Ishikawa (cell line): ENCODE measurements around the gene POMZP3.

ENCODE experiments used
- EP300 ChIP-seq: IDR thresholded peaks from 2 replicates; pipeline ENCODE4 v1.6.1; 2012; ENCODE audit warnings: borderline replicate concordance
- NFIC ChIP-seq: IDR thresholded peaks from 2 replicates; pipeline ENCODE4 v1.6.1; 2012
- RAD21 ChIP-seq: IDR thresholded peaks from 2 replicates; pipeline ENCODE4 v1.6.1; 2012; ENCODE audit warnings: low read depth
- TAF1 ChIP-seq: IDR thresholded peaks from 2 replicates; pipeline ENCODE4 v1.6.1; 2012; ENCODE audit warnings: low read depth, mild to moderate bottlenecking
- TCF12 ChIP-seq: IDR thresholded peaks from 2 replicates; pipeline ENCODE4 v1.6.1; 2012; ENCODE audit warnings: low read depth
- TEAD4 ChIP-seq: IDR thresholded peaks from 2 replicates; pipeline ENCODE4 v1.6.1; 2012

POMZP3 gene

DNA sequence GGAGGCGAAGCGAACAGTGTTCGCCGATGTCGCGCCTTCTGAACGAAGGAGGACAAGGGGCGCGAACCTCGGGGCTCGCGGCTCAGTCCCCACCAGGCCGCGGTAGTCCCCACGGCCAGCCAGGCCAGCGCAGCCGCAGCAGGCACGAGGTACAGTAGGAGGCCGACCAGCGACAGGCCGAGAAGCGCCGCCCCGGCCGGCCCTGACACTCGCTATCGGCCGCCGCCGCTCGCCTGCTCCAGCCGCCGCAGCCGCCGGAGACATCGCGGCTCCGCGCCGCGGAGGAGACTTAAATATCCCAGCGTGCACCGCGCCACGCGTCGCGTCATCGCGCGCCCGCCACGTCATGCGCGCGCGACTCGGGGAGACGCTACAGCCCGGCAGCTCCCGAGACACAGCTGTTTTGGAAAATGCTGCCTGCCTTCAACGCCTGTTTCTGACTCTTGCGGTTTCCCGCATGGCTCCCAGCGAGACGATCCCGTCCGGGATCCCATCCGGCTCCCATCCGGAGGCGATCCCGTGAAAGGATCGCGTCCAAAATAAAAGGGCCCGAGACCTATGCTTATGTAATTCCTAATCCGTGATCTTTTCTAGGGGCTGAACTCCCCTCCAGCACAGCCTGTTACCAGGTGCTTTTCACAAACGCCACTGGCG, at the start of gene POMZP3:
TSS of gene POMZP3 (minus strand) at position 291 of the 654 bp plus-strand sequence. CDS start 1,215 bp downstream, outside the sequence.
- peak; percentile 20; the same call in 1 of the 2 replicates for TF ChIP-seq TAF1

DNA sequence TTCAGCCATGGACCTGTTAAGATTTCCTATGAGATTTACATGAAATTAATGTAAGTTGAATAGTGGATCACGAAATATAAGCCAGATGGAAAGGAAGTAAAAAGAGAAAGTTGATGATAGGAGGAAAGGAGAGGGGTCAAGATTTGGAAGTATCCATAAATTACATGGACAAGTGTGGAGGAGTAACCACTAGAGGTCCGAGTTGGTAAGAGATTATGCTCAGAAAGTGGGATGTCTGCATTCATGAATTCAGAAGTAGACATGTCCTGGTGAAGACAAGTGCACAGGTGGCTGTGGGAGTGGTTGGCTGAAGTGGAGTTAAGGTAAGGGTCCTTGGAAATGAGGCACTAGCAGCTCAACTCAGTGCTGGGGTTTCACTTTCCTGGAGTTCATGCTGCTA, 29.3 kb upstream of the POMZP3 start:
- TF ChIP-seq RAD21: peak; percentile 11; the same call in 1 of the 2 replicates

DNA sequence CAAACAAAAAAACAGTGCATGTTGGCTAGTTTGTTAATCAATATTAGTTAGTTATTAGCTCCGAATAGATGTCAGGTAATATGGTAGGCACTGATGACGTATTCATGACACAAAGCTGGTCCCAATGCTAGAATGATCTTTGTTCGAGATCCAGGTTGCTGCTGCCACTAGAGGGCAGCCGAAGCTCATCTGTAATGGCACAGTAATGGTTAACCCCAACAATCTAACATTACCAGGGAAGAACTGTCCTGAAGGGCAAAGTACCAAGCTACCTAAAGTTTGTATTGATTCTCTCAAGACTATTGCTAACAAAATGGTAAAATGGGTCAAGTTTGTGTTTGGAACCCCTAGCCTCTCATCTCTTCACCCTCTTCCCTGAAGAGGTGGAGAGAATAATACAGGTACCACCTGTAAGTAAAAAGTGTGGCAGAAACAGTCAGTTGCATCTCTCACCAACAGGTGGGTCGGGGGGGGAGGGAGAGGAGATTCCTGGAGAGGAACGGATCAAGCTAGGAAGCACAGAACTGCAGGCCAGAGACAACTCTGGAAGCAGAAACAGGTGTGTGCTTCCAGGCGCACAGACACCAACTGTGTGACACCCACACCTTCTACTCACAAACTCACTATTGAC, 10.1 kb upstream of the POMZP3 start:
- TF ChIP-seq RAD21: peak; percentile 39

DNA sequence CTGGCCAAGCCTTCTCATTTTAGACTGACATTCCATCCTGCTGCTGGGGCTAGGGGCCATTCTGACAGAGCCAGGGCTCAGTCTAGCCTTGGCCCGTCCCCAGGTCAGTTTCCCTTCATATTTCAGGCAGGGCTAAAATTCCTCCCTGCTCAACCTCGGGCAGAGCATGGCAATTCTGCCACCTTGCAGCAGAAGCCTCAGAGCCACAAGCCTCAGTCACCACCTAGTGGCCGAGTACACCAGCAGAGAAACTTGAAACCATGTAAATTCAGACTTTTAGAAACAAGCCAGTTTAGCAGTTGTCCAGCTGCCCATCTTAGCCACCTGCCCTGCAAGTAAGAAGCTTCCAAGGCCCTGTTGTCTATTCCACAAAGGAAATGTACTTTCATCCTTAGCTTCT, 13.3 kb downstream of the POMZP3 start:
- TF ChIP-seq RAD21: peak; percentile 64

DNA sequence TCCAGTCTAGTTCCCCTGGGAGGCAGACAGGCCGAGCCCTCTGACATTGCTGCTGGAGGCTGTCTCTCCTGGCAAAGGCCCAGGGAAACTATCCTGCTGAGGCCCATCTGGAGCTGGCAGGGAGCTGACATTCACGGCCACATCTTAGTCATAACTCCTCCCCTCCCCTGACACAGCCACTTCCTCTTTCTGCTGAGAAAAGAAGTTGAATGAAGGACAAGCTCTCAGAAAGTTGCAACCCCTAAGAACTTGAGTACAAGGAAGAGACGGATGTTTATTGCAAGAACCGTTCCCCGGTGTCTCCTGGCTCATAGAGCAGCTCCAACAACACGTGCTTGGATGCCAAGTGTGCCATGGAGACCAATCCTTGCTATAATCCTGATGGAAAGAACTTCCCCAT, 21.1 kb downstream of the POMZP3 start:
- peak; percentile 42; the same call in 1 of the 2 replicates for TF ChIP-seq EP300
- TF ChIP-seq NFIC: peak; percentile 67
- TF ChIP-seq TCF12: peak; percentile 25; the same call in 1 of the 2 replicates

DNA sequence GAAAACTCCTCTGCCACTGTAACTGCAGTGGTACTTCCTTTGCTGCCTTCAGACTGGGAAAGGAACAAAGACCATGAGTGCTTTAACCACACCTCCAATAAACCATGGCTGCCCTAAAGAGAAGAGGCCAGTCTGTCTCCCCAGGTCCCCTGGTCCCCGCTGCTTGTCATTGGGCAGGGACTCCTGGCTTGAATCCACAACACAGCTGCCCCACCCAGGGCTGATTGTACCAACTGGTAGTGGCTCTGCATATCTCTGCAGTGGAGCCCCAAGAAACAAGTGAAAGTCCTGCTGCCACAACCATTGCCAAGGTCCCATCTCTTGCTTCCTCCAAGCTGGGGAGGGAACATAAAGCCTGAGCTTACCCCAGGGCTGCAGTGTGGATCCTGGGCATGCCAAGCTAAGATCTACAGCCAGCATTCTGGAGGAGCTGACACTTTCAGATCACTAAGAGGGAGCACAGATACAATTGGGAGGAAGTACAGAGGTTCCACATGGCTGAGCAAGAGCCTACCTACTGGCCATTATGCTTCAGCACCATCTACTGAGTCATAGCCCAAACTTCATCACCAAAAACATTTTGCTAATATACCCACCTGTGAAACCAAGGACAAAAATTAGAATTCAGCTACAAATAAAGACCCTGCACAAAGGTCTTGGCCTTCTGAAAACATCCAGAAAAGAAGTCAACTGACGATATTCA, 35.3 kb downstream of the POMZP3 start:
- peak; percentile 46; the same call in 1 of the 2 replicates for TF ChIP-seq RAD21

DNA sequence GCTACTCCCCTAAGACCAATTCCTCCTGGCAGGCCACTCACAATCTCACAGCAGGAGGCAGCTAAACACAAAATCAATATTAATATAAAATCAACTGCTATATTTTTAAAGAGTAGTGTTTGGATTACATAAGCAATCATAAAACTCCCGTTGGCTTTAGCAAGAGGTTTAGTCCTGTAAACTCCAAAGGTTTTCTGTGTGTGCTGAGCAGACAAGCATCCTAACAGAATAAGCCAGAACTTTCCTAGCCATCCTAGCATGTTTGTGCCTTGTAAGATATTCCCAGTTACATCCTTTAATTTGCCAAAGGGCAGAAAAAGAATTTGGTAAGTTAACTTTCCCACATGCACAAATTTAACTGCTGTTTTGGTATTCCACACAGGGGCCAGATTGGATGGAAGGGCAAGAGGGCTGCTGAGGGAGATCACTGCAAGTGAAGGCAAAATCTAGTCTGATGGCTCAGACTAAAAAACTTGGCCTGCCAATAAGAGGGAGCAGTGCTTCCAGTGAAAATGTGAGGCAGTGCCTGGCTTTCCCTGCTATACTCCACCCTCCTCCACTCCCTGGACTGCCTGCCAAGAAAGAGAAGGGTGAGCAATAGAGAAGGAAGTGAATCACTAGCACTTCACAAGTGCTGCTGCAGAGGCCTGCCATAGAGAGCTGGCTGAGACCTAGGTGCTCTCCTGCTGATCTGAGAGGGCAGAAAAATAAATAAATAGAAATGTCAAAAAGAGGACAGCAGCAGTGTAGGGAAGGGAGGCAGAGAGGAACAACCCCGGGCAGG, 44.0 kb downstream of the POMZP3 start:
- peak; percentile 42 for TF ChIP-seq NFIC

DNA sequence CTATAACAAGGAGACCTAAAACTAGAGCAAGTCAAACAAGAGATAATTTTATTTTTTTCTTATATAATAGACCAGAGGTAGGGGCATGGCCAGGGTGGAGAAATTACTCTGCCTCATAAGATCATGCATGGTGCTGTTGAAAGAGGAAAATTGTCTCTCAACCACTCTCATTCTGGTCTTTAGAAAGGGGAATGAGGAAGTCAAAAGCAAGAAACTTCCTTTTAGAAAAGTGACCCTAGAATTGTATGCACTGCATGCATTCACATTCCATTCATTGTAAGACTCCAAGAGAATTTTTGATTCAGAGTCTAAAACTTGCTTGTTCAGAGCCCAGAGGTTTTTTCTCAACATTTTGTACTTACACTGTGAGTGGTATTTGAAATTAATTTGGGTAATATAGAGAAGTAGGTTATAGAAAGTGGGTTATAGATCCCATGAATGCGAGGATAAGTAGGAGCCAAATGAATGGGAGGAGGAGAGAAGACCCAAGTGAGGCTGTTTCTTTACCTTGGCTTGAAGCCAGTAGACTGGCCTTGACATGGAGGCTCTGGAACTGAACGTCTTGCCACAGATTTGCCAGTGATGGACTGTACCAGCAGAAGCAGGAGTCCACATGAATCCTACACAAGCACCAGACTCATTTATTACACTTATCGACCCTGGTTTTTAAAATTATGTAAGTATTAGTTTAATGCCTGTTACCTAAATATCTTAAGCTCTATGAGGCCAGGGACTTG, 51.0 kb downstream of the POMZP3 start:
- TF ChIP-seq NFIC: peak; percentile 66

DNA sequence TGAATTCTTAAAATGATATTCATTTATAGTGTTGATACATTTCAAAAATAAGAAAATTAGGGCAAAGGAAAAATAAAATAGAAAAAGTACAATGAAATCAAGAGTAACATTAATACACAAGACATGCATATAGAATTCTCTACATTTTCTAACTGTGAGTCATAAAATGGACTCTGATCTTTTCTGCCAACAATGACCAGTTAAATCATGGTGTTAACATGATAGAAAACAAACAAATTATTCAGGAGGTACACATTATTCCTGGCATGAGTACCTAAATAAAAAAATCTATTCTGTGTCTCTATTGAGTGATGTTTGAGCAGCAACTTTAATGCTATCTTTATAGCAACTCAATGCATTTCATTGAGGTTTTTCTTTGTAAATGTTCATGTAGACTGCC, 58.3 kb downstream of the POMZP3 start:
- TF ChIP-seq NFIC (peak; percentile 52), TEAD4 (peak; percentile 46; the same call in 1 of the 2 replicates)
